Activated CD4-positive, CD25-positive, alpha-beta regulatory T cell (primary cell): Measurements from ENCODE around the gene POU3F1.

Source experiments
- DNase-seq, 4 experiments: peaks; one replicate each; lab custom pipeline; 2025; lab: John Stamatoyannopoulos, UW

Gene POU3F1

GRCh38 chr1:38004284-38005108, 42.1 kb downstream of the POU3F1 start:
- DNase-seq: no peak

DNA sequence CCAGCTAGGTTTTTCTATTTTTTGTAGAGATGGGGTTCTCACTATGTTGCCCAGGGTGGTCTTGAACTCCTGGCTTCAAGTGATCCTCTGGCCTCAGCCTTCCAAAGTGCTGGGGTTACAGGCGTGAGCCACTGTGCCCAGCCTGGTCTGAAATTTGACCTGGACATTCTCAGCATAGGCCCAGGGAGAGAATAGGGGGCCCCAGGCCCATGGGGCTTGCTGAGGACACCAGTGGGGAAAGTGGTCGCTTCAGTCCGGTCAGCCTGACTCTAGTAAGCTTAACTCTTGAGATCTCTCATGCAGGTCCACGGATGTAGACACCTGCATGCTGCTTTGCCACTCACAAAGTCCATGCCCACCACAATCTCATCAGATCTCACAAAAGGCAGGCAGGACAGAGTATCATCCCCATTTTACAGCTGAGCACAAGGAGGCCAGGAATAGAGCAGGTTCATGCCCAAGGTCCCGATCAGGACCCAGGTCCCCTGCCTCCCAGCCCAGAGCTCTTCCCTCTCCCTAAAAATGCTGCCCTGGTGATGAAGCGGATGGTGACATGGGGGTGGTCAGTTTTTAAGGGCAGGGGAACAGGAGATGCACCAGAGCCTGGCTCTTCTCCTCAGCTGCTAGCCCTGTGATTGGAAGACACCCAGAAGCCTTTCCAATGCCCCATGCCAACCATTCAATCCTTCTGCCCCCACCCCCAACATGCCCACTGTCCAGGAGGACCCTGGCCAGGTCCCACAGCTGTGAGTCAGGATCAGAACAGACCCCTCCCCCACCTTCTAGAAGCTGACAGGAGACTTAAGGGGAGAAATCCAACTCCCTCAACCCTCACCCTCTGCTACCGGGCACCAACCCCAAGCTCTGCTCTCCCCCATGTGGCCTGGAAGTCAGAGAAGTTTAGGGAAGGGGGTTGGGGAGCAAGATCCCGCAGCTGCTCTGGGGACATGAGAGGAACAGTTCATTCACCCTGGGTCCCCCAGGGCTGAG, 43.0 kb downstream of the POU3F1 start:
- DNase-seq: no peak

GRCh38 chr1:38000529-38001455, 45.8 kb downstream of the POU3F1 start:
- no peak for DNase-seq

DNA sequence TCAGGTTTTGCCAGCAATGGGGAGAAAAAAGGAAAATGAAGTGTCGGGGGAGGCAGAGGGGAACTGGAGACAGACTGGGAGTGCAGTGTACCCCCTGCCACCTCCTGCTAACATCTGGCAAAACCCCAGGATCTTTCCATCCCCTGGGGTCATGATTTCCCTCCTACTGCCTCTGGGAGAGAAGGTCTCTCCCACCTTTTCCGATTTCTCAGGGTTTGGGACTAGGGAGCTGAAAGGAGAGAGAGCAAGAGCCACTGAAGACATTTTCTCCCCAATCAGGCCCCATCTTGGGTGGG, 46.4 kb downstream of the POU3F1 start:
- no peak for DNase-seq

DNA sequence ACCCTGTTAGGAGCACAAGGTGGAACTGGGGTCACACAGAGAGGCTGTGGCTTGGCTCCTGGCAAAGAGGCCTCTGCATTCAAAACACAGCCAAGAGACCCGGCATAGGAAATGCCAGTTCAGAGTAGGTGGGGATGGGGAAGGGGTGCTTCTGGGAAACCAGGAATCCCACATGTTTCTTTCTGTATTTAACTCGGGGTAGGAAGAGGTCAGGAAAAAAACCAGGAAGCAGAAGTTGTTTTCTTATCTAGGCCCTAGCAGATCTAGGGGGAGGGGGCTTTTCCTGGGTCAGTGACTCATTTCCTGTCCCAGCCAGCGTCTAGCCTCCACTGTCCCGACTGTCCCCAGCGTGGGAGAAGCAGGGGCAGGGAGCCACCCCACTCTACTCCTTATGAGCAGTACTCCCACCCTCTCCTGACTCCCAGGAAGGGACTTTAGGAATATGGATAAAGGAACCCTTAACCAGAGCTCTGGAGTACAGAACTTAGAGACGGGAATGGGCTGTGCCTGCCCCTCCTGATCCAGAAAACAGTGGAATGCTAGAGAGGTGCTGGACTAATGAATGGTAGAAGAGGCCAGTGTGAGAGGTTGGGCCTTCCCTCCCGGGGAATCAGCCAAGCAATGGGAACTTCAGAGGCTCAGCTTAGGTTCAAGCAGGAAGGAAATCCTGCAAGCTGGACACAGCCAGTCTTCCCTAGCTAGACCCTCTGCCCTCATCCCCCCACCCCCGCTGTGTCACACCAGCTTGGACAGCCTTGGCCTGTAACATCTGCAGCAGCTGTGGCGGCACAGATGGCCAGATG, 47.0 kb downstream of the POU3F1 start:
- DNase-seq: no peak

DNA sequence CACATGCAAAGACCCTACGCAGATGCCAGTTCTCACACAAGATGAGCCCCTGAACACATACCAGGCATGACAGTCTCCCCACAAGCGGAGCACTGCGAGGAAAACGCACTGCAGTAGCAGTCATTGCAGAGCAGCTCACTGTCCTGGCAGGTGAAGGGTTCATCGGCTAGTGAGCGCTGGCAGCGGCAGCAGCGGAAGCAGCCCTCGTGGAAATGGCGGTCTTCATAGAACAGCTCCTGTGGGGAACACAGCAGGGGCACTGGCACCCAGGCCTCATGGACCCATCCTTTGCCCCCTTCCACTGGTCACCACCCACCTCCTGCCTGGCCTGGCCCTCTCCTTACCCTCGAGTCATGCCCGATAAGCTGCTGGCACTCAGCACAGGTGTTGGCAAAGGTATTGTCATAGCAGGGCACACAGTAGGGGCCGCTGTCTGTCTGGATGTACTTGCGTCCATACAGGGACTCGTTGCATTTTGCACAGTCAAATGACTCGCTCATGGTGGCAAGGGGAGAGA, 47.6 kb downstream of the POU3F1 start:
- no peak for DNase-seq

- no peak for DNase-seq
Measured at GRCh38 chr1:37998089-37998808, 48.3 kb downstream of the POU3F1 start.

- DNase-seq: no peak
Measured at GRCh38 chr1:37997256-37998088, 49.1 kb downstream of the POU3F1 start.

GRCh38 chr1:37995751-37996345, 50.7 kb downstream of the POU3F1 start:
- no peak for DNase-seq

GRCh38 chr1:37994886-37995566, 51.6 kb downstream of the POU3F1 start:
- DNase-seq: no peak
